Right lobe of liver (tissue), 6 donors: Measurements from ENCODE around the gene ZDBF2. TPM values are rescaled to one million over a fixed set of nuclear protein-coding genes. Genes with fewer than 3 reads are reported as not detected.
A peak's percentile ranks its signal among the peaks of the same experiment; 100 is the strongest.

ENCODE experiments used
- ATAC-seq, 4 donors: fragments of 200-7000 bp; cut with Tn5 transposase; one replicate each; pipeline ENCODE4 v1.9.1; 2020; ENCODE audit warnings: mild to moderate bottlenecking in 4 of 4, moderate library complexity in 4 of 4
- DNase-seq, 3 donors: peaks; one replicate each; pipeline ENCODE4 v3.0.0-alpha.2; 2020
- H3K27ac ChIP-seq, 3 donors: fragments of 200-600 bp; one replicate each; pipeline ENCODE4 v1.8.0; 2022
- H3K27me3 ChIP-seq, 2 donors: fragments of 200-600 bp; one replicate each; pipeline ENCODE4 v1.8.0; 2022
- H3K36me3 ChIP-seq, 4 donors: fragments of 200-600 bp; sonication (generic) in 1 of 4; one replicate each; pipeline versions ENCODE4 v1.5.1 to v1.8.0; 2017 to 2022; ENCODE audit warnings: control low read depth in 1 of 4
- H3K4me1 ChIP-seq, 4 donors: fragments of 200-600 bp; sonication (generic) in 1 of 4; one replicate each; pipeline versions ENCODE4 v1.5.1 to v1.8.0; 2017 to 2022; ENCODE audit warnings: control low read depth in 1 of 4
- H3K4me3 ChIP-seq, 3 donors: fragments of 200-600 bp; one replicate each; pipeline ENCODE4 v1.8.0; 2022
- H3K9me3 ChIP-seq, 4 donors: fragments of 200-600 bp; sonication (generic) in 1 of 4; one replicate each; pipeline versions ENCODE4 v1.5.1 to v1.8.0; 2017 to 2022; ENCODE audit warnings: control low read depth in 1 of 4
- POLR2A ChIP-seq: fragments of 450-650 bp; IDR thresholded peaks from one replicate; pipeline ENCODE4 v1.6.1; 2017; ENCODE audit warnings: antibody characterized with exemption, mild to moderate bottlenecking
- WGBS: methylation state at CpG from one replicate; pipeline ENCODE4 v1.1.6; 2018; ENCODE audit warnings: low coverage, low lambda C conversion rate; ENCODE audit not compliant: insufficient coverage; ENCODE audit errors: missing lambda C conversion rate; 5-methylcytosine and 5-hydroxymethylcytosine counted together
- intact Hi-C, 2 donors: fragments of 100-400 bp; cut with DNase I; formaldehyde crosslinking; loops; one replicate each; pipeline versions ENCODE4 v1.11.2 to v1.14.1; 2022
- total RNA-seq, 6 experiments: library from RNA; depleted of rRNA in 2 of 6; stranded (reverse); fragments of >200 nt in 2 of 6; fragmentation: NEBNext Ultra II Directional in 3 of 6; extraction: Animal tissue kit (Norgen Biotek cat#: 25700) in 3 of 6; gene quantifications; one replicate each; pipeline versions ENCODE4 v1.1.0 to v1.2.4, GENCODE V29; 2016 to 2023
- TF ChIP-seq, protein P1 (sequence below), 4 donors: fragments of 200-600 bp in 3 of 4; fragments of 450-650 bp in 1 of 4; IDR thresholded peaks; one replicate each; pipeline versions ENCODE4 v1.5.1 to v1.8.0; 2016 to 2022; ENCODE audit warnings: antibody characterized with exemption in 4 of 4, mild to moderate bottlenecking in 2 of 4
- donor health status: DM: no; HTN: yes; CAD: no.
- donor health status: DM: no; HTN: no; CAD: no.
- donor health status: DM: no; HTN: no; CAD: no.
- donor health status: DM: no; HTN: yes; CAD: no.
- donor health status: DM: no; HTN: yes; CAD: no.

The ZDBF2 gene
- total RNA-seq, 6 experiments from 2014 or later, result 2.9 to 6.4 (median 4.3) TPM

DNA sequence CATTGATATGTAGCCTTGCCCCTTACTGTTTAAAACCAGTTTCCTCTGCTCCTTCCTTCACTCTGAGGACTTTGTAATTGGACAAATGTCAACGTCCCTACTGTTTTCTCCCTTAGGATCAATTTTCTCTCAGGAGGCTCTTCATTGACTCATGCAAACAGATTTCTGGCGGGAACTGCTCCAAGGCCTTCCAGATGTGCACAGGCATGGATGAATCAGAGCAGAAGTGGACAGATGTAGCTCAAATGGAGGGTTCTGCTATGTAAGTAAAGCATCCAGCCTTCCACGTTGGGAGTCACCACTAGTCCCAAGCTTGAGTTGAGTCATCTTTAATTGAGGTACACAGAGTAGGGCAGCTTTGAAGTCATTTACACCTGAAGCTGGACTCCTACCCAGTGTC, 34.1 kb upstream of the ZDBF2 start:
- Histone ChIP-seq H3K4me3 (no peak overlapping the region), H3K27ac (no peak overlapping the region), H3K36me3 (no peaks in the 10 kb centered on the region), H3K27me3 (no peaks in the 10 kb centered on the region), H3K9me3 (no peaks in the 10 kb centered on the region), H3K4me1 (no peaks in the 10 kb centered on the region)
- intact Hi-C loops, result no loop called here
- ATAC-seq (no peak), DNase-seq (no peak)
- TF ChIP-seq, protein P1, sequence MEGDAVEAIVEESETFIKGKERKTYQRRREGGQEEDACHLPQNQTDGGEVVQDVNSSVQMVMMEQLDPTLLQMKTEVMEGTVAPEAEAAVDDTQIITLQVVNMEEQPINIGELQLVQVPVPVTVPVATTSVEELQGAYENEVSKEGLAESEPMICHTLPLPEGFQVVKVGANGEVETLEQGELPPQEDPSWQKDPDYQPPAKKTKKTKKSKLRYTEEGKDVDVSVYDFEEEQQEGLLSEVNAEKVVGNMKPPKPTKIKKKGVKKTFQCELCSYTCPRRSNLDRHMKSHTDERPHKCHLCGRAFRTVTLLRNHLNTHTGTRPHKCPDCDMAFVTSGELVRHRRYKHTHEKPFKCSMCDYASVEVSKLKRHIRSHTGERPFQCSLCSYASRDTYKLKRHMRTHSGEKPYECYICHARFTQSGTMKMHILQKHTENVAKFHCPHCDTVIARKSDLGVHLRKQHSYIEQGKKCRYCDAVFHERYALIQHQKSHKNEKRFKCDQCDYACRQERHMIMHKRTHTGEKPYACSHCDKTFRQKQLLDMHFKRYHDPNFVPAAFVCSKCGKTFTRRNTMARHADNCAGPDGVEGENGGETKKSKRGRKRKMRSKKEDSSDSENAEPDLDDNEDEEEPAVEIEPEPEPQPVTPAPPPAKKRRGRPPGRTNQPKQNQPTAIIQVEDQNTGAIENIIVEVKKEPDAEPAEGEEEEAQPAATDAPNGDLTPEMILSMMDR (IDR thresholded peaks at IDR 0.05), result no peak
- no peak for TF ChIP-seq POLR2A
- WGBS, result 35% methylated on average over 3 of the region's 3 CpGs

GRCh38 chr2:206241736-206242135, 32.7 kb upstream of the ZDBF2 start:
- intact Hi-C loops, result no loop called here
- WGBS, result 38% methylated on average over 4 of the region's 4 CpGs
- Histone ChIP-seq H3K4me3 (no peak overlapping the region), H3K27ac (no peak overlapping the region), H3K27me3 (no peaks in the 10 kb centered on the region), H3K9me3 (no peaks in the 10 kb centered on the region), H3K4me1 (no peaks in the 10 kb centered on the region), H3K36me3 (no peaks in the 10 kb centered on the region)
- no peak for ATAC-seq
- TF ChIP-seq POLR2A, result no peak
- TF ChIP-seq, protein P1 (IDR thresholded peaks at IDR 0.05), result no peak
- no peak for DNase-seq

DNA sequence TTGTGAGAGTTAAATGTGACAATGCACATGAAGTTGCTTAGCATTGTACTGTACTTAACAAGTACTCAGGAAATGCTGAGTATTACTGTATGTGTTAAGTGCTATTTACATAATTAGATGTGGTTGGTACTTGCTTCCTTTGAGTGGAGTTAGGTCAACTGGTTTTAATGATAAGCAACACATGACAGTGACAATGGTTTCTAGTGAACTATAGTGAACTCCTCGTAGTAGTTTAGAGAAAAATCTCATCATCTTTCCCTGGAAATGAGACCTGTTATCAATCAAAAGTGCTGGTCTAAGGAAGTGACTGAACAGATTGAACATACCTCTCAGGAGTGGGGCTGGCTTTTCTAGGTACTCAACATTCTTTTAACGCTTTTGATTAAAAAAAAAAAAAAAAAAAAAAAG, 29.2 kb upstream of the ZDBF2 start:
- intact Hi-C loops, result no loop called here
- Histone ChIP-seq H3K4me3 (no peak overlapping the region), H3K27me3 (no peaks in the 10 kb centered on the region), H3K27ac (no peak overlapping the region), H3K9me3 (no peaks in the 10 kb centered on the region), H3K36me3 (no peaks in the 10 kb centered on the region), H3K4me1 (no peaks in the 10 kb centered on the region)
- ATAC-seq, result no peak
- DNase-seq, result no peak
- TF ChIP-seq POLR2A, result no peak
- TF ChIP-seq, protein P1 (IDR thresholded peaks at IDR 0.05), result no peak
- WGBS, result 71% methylated on average over 2 of the region's 2 CpGs

- DNase-seq (no peak), ATAC-seq (peak; percentile 33 to 40 (median 36))
- TF ChIP-seq POLR2A, result no peak
- TF ChIP-seq, protein P1 (IDR thresholded peaks at IDR 0.05), result peak in 1 of 4 donors; percentile 5
- Histone ChIP-seq H3K4me1 (no peaks in the 10 kb centered on the region), H3K4me3 (peak overlapping the region in 1 of 3 donors; percentile 26), H3K27me3 (no peaks in the 10 kb centered on the region), H3K9me3 (no peaks in the 10 kb centered on the region), H3K27ac (no peak overlapping the region), H3K36me3 (no peaks in the 10 kb centered on the region)
- intact Hi-C loops, result no loop called here
- 37% methylated on average over 33 of the region's 45 CpGs for WGBS
Observed at GRCh38 chr2:206250041-206250897, 24.2 kb upstream of the ZDBF2 start.
